ENCODE data around the gene JPH2.

The JPH2 gene

GRCh38 chr20:44186201-44186600 lies 787 bp downstream of the JPH2 start:
- DNase-seq (ENCODE audit: extremely low read depth, low read depth) = no peak
- TF ChIP-seq CTCF (IDR thresholded peaks at IDR 0.05; ENCODE audit: low read depth, low read length) = no peak

- TF ChIP-seq CTCF (IDR thresholded peaks at IDR 0.05; ENCODE audit: low read depth, low read length) = no peak
- DNase-seq (ENCODE audit: extremely low read depth, low read depth) = no peak
Observed at GRCh38 chr20:44185574-44185973, 1.4 kb downstream of the JPH2 start.

- no peak for TF ChIP-seq CTCF (IDR thresholded peaks at IDR 0.05; ENCODE audit: low read depth, low read length)
- no peak for DNase-seq (ENCODE audit: extremely low read depth, low read depth)
Observed at GRCh38 chr20:44183282-44183681, 3.7 kb downstream of the JPH2 start.

GRCh38 chr20:44182863-44183262 lies 4.1 kb downstream of the JPH2 start:
- TF ChIP-seq CTCF (IDR thresholded peaks at IDR 0.05; ENCODE audit: low read depth, low read length) = no peak
- DNase-seq (ENCODE audit: extremely low read depth, low read depth) = no peak

GRCh38 chr20:44182135-44182765 lies 4.7 kb downstream of the JPH2 start:
- TF ChIP-seq CTCF (IDR thresholded peaks at IDR 0.05; ENCODE audit: low read depth, low read length) = no peak
- DNase-seq (ENCODE audit: extremely low read depth, low read depth) = no peak

DNA sequence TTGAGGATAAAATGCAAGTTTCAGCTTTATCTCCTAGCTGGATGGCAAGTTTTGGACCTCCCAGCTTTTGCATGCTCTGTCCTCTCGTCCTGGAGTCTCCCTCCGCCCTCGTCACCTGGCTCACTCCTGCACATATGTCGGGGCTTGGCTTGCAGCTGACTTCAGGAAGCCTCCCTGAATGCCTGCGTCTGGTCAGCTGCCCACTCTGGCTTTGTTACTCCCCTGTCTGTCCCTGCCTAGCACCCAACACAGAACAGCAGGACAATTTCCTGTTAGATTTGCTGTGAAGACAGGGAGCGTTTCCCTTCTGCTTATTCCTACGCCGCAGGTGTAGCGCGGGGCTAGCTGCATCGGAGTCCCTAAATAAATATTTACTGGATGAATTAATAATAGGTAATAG lies 5.4 kb downstream of the JPH2 start:
- DNase-seq (ENCODE audit: extremely low read depth, low read depth) = no peak
- no peak for TF ChIP-seq CTCF (IDR thresholded peaks at IDR 0.05; ENCODE audit: low read depth, low read length)

- TF ChIP-seq CTCF (IDR thresholded peaks at IDR 0.05; ENCODE audit: low read depth, low read length) = no peak
- no peak for DNase-seq (ENCODE audit: extremely low read depth, low read depth)
Observed at GRCh38 chr20:44180814-44181213, 6.2 kb downstream of the JPH2 start.

Data from AG09319 (cell line).